Cardiac fibroblast (primary cell): ENCODE measurements around the gene IQGAP2.
"Not testable (repeated sequence)": the region's sequence is repeated elsewhere in the genome, so short reads cannot be mapped to it uniquely, and the experiment has no call there.

Experiments used
- DNase-seq, 2 donors: peaks; one replicate each; pipeline versions ENCODE4 v3.0.0 to v3.0.0-alpha.2; 2010; ENCODE audit warnings: low read depth in 2 of 2
- H3K4me3 ChIP-seq, 2 donors: replicated peaks in 1 of 2; 1 replicate in 1 of 2; 2 replicates in 1 of 2; pipeline ENCODE4 v1.5.1; 2011; ENCODE audit warnings: low read depth in 2 of 2, low read length in 2 of 2, mild to moderate bottlenecking in 2 of 2, moderate library complexity in 1 of 2
- TF ChIP-seq, protein P1 (sequence below): IDR thresholded peaks from one replicate; pipeline ENCODE4 v1.5.1; 2011; ENCODE audit warnings: low read depth, mild to moderate bottlenecking, low read length, inconsistent platforms

IQGAP2 gene

DNA sequence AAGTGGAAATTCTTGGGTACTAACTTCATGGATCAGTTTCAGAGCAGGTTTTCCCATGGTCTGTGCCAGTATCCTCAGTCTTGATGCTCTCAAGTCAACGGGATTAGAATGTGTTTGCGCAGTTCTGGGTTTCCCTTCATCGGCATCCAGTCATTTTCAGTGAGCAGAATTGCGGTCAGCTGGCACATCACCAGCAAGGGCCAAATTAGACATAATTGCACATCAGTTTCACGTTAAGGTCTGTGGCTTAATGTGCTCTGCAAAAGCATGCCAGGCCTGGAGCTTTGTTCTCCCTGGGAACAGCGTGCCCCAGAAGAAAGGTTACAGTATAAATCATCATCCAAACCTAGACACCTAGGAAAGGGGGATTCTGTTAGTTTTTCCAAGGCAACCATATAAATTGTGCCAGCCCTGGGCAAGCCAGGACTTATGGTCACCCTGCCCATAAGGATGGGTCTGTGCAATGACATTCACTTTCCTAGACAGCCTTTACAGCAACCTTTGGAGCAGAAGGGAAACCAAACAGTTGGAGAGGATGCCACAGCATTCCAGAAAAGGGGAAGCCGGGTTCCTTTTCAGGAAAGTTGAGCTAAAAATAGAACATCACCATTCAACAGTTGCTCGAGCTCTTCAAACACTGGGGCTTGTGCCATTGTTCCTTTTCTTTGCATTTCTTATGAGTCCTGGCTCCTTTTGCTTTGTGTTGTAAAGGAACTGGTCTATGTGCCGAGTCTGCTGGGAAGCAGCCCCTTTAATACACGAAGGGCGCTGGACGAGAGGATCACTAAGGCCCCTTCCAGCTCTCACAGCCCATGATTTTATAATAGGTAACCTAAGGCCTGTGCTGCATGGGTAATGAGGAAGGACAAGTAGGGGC lies 23.1 kb downstream of the IQGAP2 start:
- no peak for DNase-seq
- TF ChIP-seq, protein P1, sequence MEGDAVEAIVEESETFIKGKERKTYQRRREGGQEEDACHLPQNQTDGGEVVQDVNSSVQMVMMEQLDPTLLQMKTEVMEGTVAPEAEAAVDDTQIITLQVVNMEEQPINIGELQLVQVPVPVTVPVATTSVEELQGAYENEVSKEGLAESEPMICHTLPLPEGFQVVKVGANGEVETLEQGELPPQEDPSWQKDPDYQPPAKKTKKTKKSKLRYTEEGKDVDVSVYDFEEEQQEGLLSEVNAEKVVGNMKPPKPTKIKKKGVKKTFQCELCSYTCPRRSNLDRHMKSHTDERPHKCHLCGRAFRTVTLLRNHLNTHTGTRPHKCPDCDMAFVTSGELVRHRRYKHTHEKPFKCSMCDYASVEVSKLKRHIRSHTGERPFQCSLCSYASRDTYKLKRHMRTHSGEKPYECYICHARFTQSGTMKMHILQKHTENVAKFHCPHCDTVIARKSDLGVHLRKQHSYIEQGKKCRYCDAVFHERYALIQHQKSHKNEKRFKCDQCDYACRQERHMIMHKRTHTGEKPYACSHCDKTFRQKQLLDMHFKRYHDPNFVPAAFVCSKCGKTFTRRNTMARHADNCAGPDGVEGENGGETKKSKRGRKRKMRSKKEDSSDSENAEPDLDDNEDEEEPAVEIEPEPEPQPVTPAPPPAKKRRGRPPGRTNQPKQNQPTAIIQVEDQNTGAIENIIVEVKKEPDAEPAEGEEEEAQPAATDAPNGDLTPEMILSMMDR = no peak
- no peak overlapping the region for H3K4me3 ChIP-seq

DNA sequence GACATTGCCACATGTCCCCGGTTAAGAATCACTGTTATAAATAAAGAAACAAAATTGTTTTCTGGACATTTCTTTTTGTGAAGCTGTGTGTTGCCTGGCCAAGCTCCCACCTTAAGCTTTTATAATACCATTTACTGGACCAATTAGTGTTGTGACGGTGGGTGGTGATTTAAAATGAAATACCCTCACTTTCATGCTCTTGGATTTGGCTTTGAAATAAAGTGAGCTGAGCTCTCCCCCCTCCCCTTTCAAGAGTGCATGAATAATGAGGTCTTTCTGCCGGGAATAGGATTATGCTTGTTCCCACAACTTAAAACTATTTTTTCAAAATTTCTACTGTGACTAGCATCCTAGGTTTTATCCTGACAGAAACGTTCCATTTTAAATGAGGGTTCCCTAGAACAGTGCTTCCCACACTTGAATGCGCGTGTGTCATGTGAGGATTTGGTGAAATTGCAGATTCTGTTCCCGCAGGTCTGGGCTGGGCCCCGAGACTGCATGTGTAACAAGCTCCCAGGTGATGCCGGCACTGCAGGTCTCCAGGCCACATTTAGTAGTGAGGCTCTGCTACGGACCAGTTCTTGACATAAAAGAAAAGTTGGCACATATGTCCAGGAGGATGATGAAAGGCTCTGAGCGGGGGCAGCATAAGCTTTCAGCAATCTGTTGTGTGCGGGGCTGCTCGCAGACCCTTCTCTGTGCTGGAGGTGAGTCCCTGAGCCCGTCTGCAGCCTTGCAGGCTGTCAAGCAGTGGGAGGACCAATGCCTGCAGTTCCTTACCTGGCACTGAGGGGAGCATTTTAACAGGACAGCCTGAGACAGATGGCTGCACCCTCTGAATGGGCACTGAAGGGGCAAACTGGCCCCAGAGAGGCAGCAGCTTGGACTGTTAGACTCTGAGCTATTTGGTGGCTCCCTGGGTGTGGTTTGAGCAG lies 24.4 kb downstream of the IQGAP2 start:
- TF ChIP-seq, protein P1 = no peak
- no peak for DNase-seq
- H3K4me3 ChIP-seq = no peak overlapping the region

DNA sequence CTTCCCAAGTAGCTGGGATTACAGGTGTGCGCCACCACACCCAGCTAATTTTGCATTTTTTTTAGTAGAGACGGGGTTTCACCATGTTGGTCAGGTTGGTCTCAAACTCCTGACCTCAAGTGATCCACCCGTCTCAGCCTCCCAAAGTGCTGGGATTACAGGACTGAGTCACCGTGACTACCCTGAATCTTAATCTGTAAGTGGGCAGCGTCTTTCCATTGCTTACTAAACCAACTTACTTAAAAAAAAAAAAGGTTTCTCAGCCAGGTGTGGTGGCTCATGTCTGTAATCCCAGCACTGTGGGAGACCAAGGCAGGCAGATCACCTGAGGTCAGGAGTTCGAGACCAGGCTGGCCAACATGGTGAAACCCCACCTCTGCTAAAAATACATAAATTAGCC lies 25.5 kb downstream of the IQGAP2 start:
- not testable (repeated sequence) for DNase-seq

DNA sequence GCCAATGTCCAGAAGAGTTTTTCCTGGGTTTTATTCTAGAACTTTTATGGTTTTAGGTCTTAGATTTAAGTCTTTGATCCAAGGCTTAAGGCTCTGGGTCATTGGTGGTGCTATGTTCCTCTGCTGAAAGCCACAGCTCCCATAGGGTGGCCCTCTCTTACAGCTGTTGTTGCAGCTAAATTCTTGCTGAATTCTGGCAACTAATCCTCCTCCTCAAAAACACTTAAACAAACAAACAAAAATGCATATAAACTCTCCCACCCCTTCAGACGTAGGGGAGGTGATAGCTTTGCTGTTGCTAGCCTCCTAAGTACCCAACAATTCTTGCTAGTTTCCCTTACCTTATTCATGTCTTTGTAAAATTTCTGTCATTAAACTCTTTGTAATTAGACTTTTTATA lies 30.2 kb downstream of the IQGAP2 start:
- H3K4me3 ChIP-seq = no peak overlapping the region
- TF ChIP-seq, protein P1 = no peak

More for the DNA sequence above, 25.5 kb downstream of the IQGAP2 start:
- H3K4me3 ChIP-seq = not testable (repeated sequence)

DNA sequence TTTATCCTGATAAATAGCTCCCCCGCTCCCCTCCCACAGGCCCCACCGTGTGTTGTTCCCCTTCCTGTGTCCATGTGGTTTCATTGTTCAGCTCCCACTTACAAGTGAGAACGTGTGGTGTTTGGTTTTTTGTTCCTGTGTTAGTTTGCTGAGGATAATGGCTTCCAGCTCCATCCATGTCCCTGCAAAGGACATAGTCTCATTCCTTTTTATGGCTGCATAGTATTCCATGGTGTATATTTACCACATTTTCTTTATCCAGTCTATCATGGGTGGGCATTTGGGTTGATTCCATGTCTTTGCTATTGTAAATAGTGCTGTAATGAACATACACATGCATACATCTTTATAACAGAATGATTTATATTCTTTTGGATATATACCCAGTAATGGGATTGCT lies 34.4 kb downstream of the IQGAP2 start:
- DNase-seq, H3K4me3 ChIP-seq: not testable (repeated sequence)

More for the DNA sequence above, 30.2 kb downstream of the IQGAP2 start:
- no peak for DNase-seq

DNA sequence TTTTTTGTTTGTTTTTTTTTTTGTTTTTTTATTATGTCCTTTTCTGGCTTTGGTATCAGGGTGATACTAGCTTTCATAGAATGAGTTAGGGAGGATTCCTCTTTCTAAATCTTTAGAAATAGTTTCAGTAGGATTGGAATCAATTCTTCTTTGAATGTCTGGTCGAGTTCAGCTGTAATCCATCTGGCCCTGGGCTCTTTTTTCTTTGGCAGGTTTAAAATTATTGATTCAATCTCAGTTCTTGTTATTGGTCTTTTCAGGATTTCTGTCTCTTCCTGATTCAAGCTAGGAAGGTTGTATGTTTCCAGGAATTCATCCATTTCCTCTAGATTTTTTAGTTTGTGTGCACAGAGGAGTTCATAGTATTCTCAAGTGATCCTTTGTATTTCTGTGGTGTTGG lies 34.9 kb downstream of the IQGAP2 start:
- TF ChIP-seq, protein P1 = no peak
- no peak for DNase-seq
- H3K4me3 ChIP-seq = no peak overlapping the region

DNA sequence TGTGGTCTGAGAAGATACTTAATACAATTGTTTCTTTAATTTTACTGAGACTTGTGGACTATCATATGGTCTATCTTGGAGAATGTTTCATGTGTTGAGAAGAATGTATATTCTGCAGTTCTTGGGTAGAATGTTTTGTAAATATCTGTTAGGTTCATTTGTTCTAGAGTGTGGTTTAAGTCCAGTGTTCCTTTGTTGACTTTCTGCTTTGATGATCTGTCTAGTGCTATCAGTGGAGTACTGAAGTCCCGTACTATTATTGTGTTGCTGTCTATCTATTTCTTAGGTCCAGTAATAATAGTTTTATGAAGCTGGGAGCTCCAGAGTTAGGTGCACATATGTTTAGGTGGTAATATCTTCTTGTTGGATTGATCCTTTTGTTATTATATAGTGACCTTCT lies 36.1 kb downstream of the IQGAP2 start:
- TF ChIP-seq, protein P1 = no peak
- no peak overlapping the region for H3K4me3 ChIP-seq
- DNase-seq = no peak
